Activated CD4-positive, alpha-beta memory T cell treated with anti-CD3 and anti-CD28 coated beads for 36 hours (primary cell): Measurements from ENCODE around the gene DNASE1L2. TPM values are rescaled to one million over a fixed set of nuclear protein-coding genes. Genes with fewer than 3 reads are reported as not detected.

Experiments
- CTCF ChIA-PET: fragments of 350-600 bp; sonication (Branson Sonifier 250); formaldehyde crosslinking; loops from one replicate; lab custom pipeline; 2021; ENCODE audit warnings: antibody characterized with exemption, inconsistent platforms; lab: Charles Lee
- POLR2A ChIA-PET: fragments of 350-600 bp; sonication (Branson Sonifier 250); formaldehyde crosslinking; loops from one replicate; lab custom pipeline; 2021; ENCODE audit warnings: antibody characterized with exemption; lab: Charles Lee
- DNase-seq: peaks from one replicate; pipeline ENCODE4 v3.0.0-alpha.2; 2020
- H3K27ac Mint-ChIP-seq: one replicate; pipeline ENCODE4 v1.8.0; 2021; ENCODE audit warnings: mixed read lengths
- H3K27me3 Mint-ChIP-seq: one replicate; pipeline ENCODE4 v1.8.0; 2021; ENCODE audit warnings: mixed read lengths
- H3K36me3 Mint-ChIP-seq: one replicate; pipeline ENCODE4 v1.8.0; 2021; ENCODE audit warnings: mixed read lengths
- H3K4me1 Mint-ChIP-seq: one replicate; pipeline ENCODE4 v1.8.0; 2021; ENCODE audit warnings: low read depth, mixed read lengths
- H3K4me3 Mint-ChIP-seq: one replicate; pipeline ENCODE4 v1.8.0; 2021; ENCODE audit warnings: mild to moderate bottlenecking, mixed read lengths
- H3K9me3 Mint-ChIP-seq: one replicate; pipeline ENCODE4 v1.8.0; 2021; ENCODE audit warnings: mixed read lengths
- intact Hi-C: fragments of 100-400 bp; cut with micrococcal nuclease; formaldehyde crosslinking; loops from one replicate; pipeline ENCODE4 v1.15.1; 2023
- total RNA-seq, 2 experiments: library from RNA; stranded (reverse); gene quantifications; one replicate each; pipeline ENCODE4 v1.2.3, GENCODE V29; 2021

Gene DNASE1L2
- total RNA-seq, 2 experiments from 2014 or later: 0.63 to 0.67 TPM

GRCh38 chr16:2211923-2212347, 24.3 kb upstream of the DNASE1L2 start:
- intact Hi-C loops: no loop called here
- peaks cover 29% of the 10 kb centered on the region for H3K36me3 Mint-ChIP-seq
- no peaks in the 10 kb centered on the region for H3K27me3 Mint-ChIP-seq
- H3K4me3 Mint-ChIP-seq: peak overlapping the region; percentile 29
- CTCF ChIA-PET: no interaction called here
- POLR2A ChIA-PET: no interaction called here
- peaks cover 29% of the 10 kb centered on the region for H3K4me1 Mint-ChIP-seq
- no peaks in the 10 kb centered on the region for H3K9me3 Mint-ChIP-seq
- H3K27ac Mint-ChIP-seq: no peak overlapping the region
- DNase-seq: no peak

GRCh38 chr16:2212362-2213324, 23.6 kb upstream of the DNASE1L2 start:
- DNase-seq: no peak
- intact Hi-C loops: no loop called here
- POLR2A ChIA-PET: interaction anchor here (0.9 kb wide), 1 partner anchor 24 kb away, joined by 3 read pairs; the partner anchor contains the start of gene DNASE1L2
- Mint-ChIP-seq H3K4me1 (peaks cover 22% of the 10 kb centered on the region), H3K4me3 (peak overlapping the region; percentile 76), H3K27ac (no peak overlapping the region), H3K27me3 (no peaks in the 10 kb centered on the region), H3K36me3 (peaks cover 23% of the 10 kb centered on the region), H3K9me3 (no peaks in the 10 kb centered on the region)
- CTCF ChIA-PET: no interaction called here

DNA sequence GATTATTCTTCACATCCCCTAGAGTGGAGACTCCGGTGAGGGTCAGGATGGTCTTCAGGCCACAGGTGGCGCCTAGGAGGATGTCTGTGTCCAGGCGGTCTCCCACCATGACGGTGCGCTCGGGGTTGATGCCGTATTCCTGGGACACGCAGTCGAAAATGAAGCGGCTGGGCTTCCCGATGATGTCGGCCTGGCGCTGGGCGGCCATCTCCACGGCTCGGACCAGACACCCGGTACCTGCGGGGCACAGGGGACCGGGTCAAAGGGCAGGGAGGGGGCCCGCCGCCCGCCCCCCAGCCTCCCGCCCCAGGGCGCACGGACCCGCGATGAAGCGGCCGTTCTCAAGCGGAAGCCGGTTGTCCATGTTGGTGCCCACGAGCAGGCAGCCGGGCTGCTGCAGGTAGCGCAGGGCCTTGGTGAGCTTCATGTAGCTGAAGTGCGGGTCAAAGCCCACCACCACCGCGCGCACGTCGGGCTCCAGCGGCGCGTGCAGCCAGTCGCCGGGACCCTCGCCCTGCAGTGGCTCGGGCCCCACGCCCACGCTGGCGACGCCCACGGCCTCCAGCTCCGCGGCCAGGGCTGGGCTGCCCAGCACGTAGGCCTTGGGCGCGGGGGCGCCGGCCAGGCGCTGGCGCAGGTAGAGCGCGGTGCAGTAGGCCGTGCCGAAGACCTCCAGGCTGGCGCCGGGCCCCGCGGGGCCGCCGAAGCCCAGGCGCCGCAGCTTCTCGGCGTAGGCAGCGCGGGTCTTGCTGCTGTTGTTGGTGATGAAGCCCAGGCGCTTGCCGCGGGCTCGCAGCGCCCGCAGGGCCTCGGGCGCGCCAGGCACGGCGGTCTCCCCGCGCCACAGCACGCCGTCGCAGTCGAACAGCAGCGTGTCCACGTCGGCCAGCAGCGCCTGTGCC, 22.2 kb upstream of the DNASE1L2 start:
- H3K27ac Mint-ChIP-seq: no peak overlapping the region
- ChIA-PET CTCF (interaction anchor here (0.6 to 2.6 kb wide), 5 partner anchors 8 to 37 kb away, joined by 3 to 11 read pairs (median 4); partner anchors contain the start of genes E4F1 and ECI1), POLR2A (interaction anchor here (1.0 to 2.3 kb wide), 9 partner anchors 8 to 324 kb away, joined by 3 to 18 read pairs (median 5); partner anchors contain the start of genes E4F1, MLST8, PDPK1 and TRAF7)
- H3K9me3 Mint-ChIP-seq: no peaks in the 10 kb centered on the region
- intact Hi-C loops: loop anchor here (2.0 kb wide), 2 partner anchors 55 to 59 kb away; partner anchors contain the start of genes RNPS1 and TRAF7
- H3K36me3 Mint-ChIP-seq: peaks cover 16% of the 10 kb centered on the region
- peaks cover 20% of the 10 kb centered on the region for H3K4me1 Mint-ChIP-seq
- peak overlapping the region; percentile 76 for H3K4me3 Mint-ChIP-seq
- H3K27me3 Mint-ChIP-seq: no peaks in the 10 kb centered on the region
- DNase-seq: peak; percentile 27

DNA sequence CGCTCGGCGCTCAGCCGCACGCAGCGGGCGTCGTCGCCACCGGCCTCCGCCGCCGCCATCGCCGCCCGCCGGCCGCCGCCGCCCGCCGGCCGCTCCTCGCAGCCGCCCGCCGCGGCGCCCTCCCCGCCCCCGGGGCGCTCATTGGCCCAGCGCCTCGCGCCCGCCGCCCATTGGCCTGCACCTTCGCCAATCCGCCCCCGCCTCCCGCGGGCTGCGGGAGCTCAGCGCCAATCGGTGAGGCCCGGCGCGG, 21.6 kb upstream of the DNASE1L2 start, which contains the start of gene PGP:
TSS of gene PGP (minus strand) at position 122 of the 250 bp plus-strand sequence. CDS start at position 59, 63 bp downstream.
- H3K4me3 Mint-ChIP-seq: peak within 1 kb of the TSS; percentile 86
- peak within 1 kb of the TSS; percentile 92 for H3K27ac Mint-ChIP-seq
- H3K36me3 Mint-ChIP-seq: peaks cover 16% of the 10 kb centered on the region
- intact Hi-C loops: loop anchor here (2.0 kb wide), 2 partner anchors 54 to 60 kb away; partner anchors contain the start of genes RNPS1 and TRAF7
- no peak for DNase-seq
- CTCF ChIA-PET: interaction anchor here (0.6 to 2.6 kb wide), 6 partner anchors 8 to 192 kb away, joined by 3 to 11 read pairs (median 4); partner anchors contain the start of genes E4F1 and ECI1
- H3K9me3 Mint-ChIP-seq: no peaks in the 10 kb centered on the region
- H3K4me1 Mint-ChIP-seq: peaks cover 20% of the 10 kb centered on the region
- POLR2A ChIA-PET: interaction anchor here (1.0 to 2.3 kb wide), 9 partner anchors 9 to 323 kb away, joined by 3 to 18 read pairs (median 5); partner anchors contain the start of genes E4F1, MLST8, PDPK1 and TRAF7
- no peaks in the 10 kb centered on the region for H3K27me3 Mint-ChIP-seq

DNA sequence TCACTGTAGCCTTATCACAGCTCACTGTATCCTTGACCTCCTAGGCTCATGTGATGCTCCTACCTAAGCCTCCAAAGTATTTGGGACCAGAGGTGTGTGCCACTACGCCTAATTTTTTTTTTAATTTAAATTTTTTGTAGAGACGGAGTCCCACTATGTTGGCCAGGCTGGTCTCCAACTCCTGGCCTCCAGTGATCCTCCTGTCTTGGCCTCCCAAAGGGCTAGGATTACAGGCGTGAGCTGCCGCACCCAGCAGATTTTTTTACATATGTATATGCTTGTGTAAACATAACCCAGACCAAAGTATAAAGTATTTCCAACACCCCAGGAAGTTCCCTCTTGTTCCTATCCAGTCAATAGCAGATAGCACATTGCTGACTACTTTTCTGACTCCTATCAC, 19.9 kb upstream of the DNASE1L2 start:
- CTCF ChIA-PET: interaction anchor here (2.6 kb wide), 1 partner anchor 22 kb away, joined by 11 read pairs; no protein-coding TSS in a partner anchor
- peak overlapping the region; percentile 38 for H3K27ac Mint-ChIP-seq

DNA sequence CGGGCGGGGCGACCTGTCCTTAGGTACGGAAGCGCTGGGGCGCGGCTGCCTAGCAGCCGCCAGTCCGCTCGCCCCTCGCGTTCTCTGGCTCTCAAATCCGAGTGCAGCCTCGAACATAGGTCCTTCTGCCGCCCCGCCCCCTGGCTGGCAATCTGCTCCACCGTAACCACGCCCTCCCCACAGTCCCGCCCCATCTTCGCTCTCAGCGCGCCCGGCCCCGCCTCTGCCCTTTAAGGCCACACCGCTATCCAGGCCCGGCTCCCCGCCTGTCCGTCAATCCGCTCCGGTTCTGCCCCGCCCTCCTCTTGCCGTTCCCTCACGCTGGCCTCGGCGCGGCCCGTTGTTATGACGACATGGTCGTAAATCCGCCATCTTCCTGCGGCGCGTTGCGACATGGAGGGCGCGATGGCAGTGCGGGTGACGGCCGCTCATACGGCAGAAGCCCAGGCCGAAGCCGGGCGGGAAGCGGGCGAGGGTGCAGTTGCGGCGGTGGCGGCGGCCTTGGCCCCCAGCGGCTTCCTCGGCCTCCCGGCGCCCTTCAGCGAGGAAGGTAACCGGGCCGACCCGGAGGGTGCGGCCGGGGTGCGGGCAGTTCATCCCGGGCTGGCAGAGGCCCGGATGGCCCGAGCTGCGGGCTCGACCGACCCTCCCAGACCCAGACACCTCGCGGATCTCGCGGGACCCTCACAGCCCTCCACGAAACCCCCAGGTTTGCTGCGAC, 12.9 kb upstream of the DNASE1L2 start, which contains the start of gene E4F1:
TSS of gene E4F1 (plus strand) at position 371 of the 721 bp plus-strand sequence. CDS start at position 394, 23 bp downstream.
- H3K9me3 Mint-ChIP-seq: no peaks in the 10 kb centered on the region
- ChIA-PET POLR2A (interaction anchor here (0.7 to 3.1 kb wide), 5 partner anchors 9 to 68 kb away, joined by 3 to 11 read pairs (median 3); partner anchors contain the start of genes ECI1, PGP and TRAF7), CTCF (interaction anchor here (0.9 to 1.8 kb wide), 4 partner anchors 9 to 278 kb away, joined by 3 to 8 read pairs (median 4); partner anchors contain the start of gene PGP)
- H3K4me3 Mint-ChIP-seq: peak within 1 kb of the TSS; percentile 81
- peak within 1 kb of the TSS; percentile 45 for H3K27ac Mint-ChIP-seq
- H3K36me3 Mint-ChIP-seq: no peaks in the 10 kb centered on the region
- intact Hi-C loops: loop anchor here (1.0 to 2.0 kb wide), 5 partner anchors 8 to 68 kb away; partner anchors contain the start of genes ECI1, MLST8, RNPS1 and TRAF7
- no peaks in the 10 kb centered on the region for H3K27me3 Mint-ChIP-seq
- H3K4me1 Mint-ChIP-seq: peaks cover 16% of the 10 kb centered on the region
- peak; percentile 100 for DNase-seq

More for the DNA sequence above, 19.9 kb upstream of the DNASE1L2 start:
- Mint-ChIP-seq H3K9me3 (no peaks in the 10 kb centered on the region), H3K4me3 (peak overlapping the region; percentile 86), H3K36me3 (peaks cover 14% of the 10 kb centered on the region), H3K4me1 (peaks cover 20% of the 10 kb centered on the region), H3K27me3 (no peaks in the 10 kb centered on the region)
- no peak for DNase-seq
- POLR2A ChIA-PET: interaction anchor here (0.7 kb wide), 1 partner anchor 444 kb away, joined by 5 read pairs; no protein-coding TSS in a partner anchor
- intact Hi-C loops: no loop called here

GRCh38 chr16:2223942-2224486, 12.2 kb upstream of the DNASE1L2 start:
- Mint-ChIP-seq H3K9me3 (no peaks in the 10 kb centered on the region), H3K36me3 (no peaks in the 10 kb centered on the region), H3K4me1 (peaks cover 16% of the 10 kb centered on the region), H3K27ac (peak overlapping the region; percentile 45), H3K4me3 (peak overlapping the region; percentile 81), H3K27me3 (no peaks in the 10 kb centered on the region)
- POLR2A ChIA-PET: interaction anchor here (1.0 to 3.1 kb wide), 3 partner anchors 9 to 69 kb away, joined by 3 to 11 read pairs (median 4); partner anchors contain the start of genes PGP and TRAF7
- intact Hi-C loops: loop anchor here (1.0 to 2.0 kb wide), 5 partner anchors 9 to 69 kb away; partner anchors contain the start of genes ECI1, MLST8, RNPS1 and TRAF7
- DNase-seq: peak; percentile 48
- CTCF ChIA-PET: interaction anchor here (1.8 kb wide), 1 partner anchor 29 kb away, joined by 8 read pairs; no protein-coding TSS in a partner anchor

GRCh38 chr16:2226245-2226793, 9.9 kb upstream of the DNASE1L2 start:
- DNase-seq: no peak
- Mint-ChIP-seq H3K36me3 (peaks cover 9% of the 10 kb centered on the region), H3K27ac (no peak overlapping the region), H3K4me3 (no peak overlapping the region), H3K4me1 (peaks cover 16% of the 10 kb centered on the region), H3K27me3 (no peaks in the 10 kb centered on the region), H3K9me3 (no peaks in the 10 kb centered on the region)
- intact Hi-C loops: no loop called here
- POLR2A ChIA-PET: interaction anchor here (1.1 to 1.7 kb wide), 2 partner anchors 12 to 24 kb away, joined by 3 read pairs; partner anchors contain the start of gene PGP
- CTCF ChIA-PET: no interaction called here

GRCh38 chr16:2226918-2227317, 9.3 kb upstream of the DNASE1L2 start:
- no peaks in the 10 kb centered on the region for H3K27me3 Mint-ChIP-seq
- intact Hi-C loops: no loop called here
- H3K36me3 Mint-ChIP-seq: peaks cover 10% of the 10 kb centered on the region
- H3K4me3 Mint-ChIP-seq: no peak overlapping the region
- no peak for DNase-seq
- no peak overlapping the region for H3K27ac Mint-ChIP-seq
- CTCF ChIA-PET: no interaction called here
- POLR2A ChIA-PET: interaction anchor here (1.1 to 1.7 kb wide), 2 partner anchors 12 to 24 kb away, joined by 3 read pairs; partner anchors contain the start of gene PGP
- no peaks in the 10 kb centered on the region for H3K9me3 Mint-ChIP-seq
- peaks cover 16% of the 10 kb centered on the region for H3K4me1 Mint-ChIP-seq
